ENCODE measurements around the gene PRKCZ. TPM values are rescaled to one million over a fixed set of nuclear protein-coding genes. Genes with fewer than 3 reads are reported as not detected.

The PRKCZ gene
- total RNA-seq, 4 donors from 2014 or later: 3.1 to 5.4 (median 4.7) TPM

DNA sequence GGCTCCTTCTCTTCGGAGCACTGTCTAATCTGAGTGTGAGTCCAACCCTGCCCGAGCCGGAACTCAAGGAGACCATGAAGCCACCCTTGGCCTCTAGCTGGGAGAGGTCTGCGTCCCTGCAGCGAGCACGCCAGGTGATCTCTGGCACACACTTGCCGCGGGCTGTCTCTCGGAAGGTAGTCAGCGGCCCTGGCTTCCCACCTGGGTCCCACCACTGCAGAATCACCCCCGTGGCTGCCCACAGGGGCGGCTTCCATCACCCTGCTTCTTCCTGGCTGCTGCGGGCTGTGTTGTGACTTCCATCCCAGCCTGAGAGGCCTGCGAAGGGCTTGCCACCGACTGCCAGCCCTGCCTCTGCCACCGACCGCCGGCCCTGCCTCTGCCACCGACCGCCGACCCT lies 127.3 kb downstream of the PRKCZ start:
- WGBS: 96% methylated on average over 21 of the region's 21 CpGs
- Histone ChIP-seq H3K27ac (replicated peaks in 1 of 4) (no peak overlapping the region), H3K4me3 (no peak overlapping the region), H3K36me3 (peaks cover 0 to 15% (median 3%) of the 10 kb centered on the region in 4 donors), H3K4me1 (peaks cover 5 to 21% (median 11%) of the 10 kb centered on the region in 4 donors), H3K27me3 (no peaks in the 10 kb centered on the region), H3K9me3 (no peaks in the 10 kb centered on the region)
- no peak for DNase-seq (ENCODE audit: extremely low spot score)
- intact Hi-C loops (cut with DNase I): no loop called here
- TF ChIP-seq, protein P1, sequence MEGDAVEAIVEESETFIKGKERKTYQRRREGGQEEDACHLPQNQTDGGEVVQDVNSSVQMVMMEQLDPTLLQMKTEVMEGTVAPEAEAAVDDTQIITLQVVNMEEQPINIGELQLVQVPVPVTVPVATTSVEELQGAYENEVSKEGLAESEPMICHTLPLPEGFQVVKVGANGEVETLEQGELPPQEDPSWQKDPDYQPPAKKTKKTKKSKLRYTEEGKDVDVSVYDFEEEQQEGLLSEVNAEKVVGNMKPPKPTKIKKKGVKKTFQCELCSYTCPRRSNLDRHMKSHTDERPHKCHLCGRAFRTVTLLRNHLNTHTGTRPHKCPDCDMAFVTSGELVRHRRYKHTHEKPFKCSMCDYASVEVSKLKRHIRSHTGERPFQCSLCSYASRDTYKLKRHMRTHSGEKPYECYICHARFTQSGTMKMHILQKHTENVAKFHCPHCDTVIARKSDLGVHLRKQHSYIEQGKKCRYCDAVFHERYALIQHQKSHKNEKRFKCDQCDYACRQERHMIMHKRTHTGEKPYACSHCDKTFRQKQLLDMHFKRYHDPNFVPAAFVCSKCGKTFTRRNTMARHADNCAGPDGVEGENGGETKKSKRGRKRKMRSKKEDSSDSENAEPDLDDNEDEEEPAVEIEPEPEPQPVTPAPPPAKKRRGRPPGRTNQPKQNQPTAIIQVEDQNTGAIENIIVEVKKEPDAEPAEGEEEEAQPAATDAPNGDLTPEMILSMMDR (IDR thresholded peaks at IDR 0.05): no peak
- TF ChIP-seq POLR2AphosphoS5 (IDR thresholded peaks at IDR 0.05) (no peak), POLR2A (IDR thresholded peaks at IDR 0.05; ENCODE audit: low read depth) (no peak), EP300 (IDR thresholded peaks at IDR 0.05) (no peak)

DNA sequence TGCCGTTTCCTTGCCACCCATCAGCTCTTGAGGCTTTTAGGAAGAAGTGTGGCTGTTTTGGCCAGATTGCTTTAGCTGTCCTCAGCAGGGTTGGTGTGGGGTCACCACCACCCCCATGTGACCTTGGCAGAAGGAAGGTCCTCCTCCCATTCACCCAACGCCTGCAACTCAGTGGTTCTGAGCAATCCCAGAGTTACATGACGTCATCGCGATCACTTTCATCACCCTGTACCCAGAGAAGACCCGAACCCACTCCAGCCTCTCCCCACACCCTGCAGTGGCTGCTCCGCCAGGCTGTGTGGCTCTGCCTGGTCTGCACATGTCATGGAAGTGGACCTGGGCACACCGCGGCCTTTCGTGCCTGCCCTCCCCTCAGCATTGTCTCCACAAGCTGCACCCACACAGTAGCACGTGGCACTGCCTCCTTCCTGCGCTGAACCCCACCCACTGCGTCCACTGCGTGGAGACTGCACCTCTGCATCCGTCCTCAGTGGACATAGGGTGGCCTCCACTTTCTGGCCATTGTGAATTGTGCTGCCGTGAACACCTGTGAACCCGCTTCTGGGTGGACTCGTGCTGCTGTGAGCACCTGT lies 127.8 kb downstream of the PRKCZ start:
- H3K36me3 ChIP-seq: peaks cover 0 to 15% (median 3%) of the 10 kb centered on the region in 4 donors
- H3K27ac ChIP-seq (replicated peaks in 1 of 4): no peak overlapping the region
- 89% methylated on average over 18 of the region's 18 CpGs for WGBS
- intact Hi-C loops (cut with DNase I): no loop called here
- H3K4me3 ChIP-seq: no peak overlapping the region
- no peak for DNase-seq (ENCODE audit: extremely low spot score)
- peaks cover 5 to 21% (median 11%) of the 10 kb centered on the region in 4 donors for H3K4me1 ChIP-seq
- no peaks in the 10 kb centered on the region for H3K9me3 ChIP-seq
- no peaks in the 10 kb centered on the region for H3K27me3 ChIP-seq
- TF ChIP-seq POLR2AphosphoS5 (IDR thresholded peaks at IDR 0.05) (no peak), EP300 (IDR thresholded peaks at IDR 0.05) (no peak)
- TF ChIP-seq, protein P1 (IDR thresholded peaks at IDR 0.05): no peak

DNA sequence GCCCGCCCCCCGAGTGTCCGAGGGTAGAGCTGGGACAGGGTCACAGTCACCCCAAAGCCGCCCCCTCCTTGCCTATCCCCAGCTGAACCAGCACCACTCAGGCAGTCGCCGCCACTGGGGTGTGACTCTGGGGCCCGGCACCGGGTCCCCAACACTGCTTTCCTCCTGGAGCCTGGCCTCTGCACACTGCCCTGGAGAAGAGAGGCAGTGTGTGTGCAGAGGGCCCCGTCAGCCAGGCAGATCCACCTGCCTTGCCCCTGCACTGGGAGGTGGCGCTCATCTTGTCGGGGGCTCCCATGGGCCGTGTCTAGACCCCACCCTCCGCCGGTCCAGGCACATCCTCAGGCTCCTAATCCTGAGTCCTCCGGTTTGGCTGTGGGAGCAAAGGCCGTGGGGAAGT lies 128.7 kb downstream of the PRKCZ start:
- intact Hi-C loops (cut with DNase I): no loop called here
- TF ChIP-seq, protein P1 (IDR thresholded peaks at IDR 0.05): no peak
- TF ChIP-seq EP300 (IDR thresholded peaks at IDR 0.05): no peak
- TF ChIP-seq POLR2AphosphoS5 (IDR thresholded peaks at IDR 0.05): no peak
- no peak for TF ChIP-seq POLR2A (IDR thresholded peaks at IDR 0.05; ENCODE audit: low read depth)
- no peaks in the 10 kb centered on the region for H3K9me3 ChIP-seq
- no peak overlapping the region for H3K27ac ChIP-seq (replicated peaks in 1 of 4)
- H3K4me3 ChIP-seq: no peak overlapping the region
- no peaks in the 10 kb centered on the region for H3K27me3 ChIP-seq
- peaks cover 5 to 20% (median 10%) of the 10 kb centered on the region in 4 donors for H3K4me1 ChIP-seq
- WGBS: 94% methylated on average over 9 of the region's 16 CpGs
- H3K36me3 ChIP-seq: peaks cover 0 to 16% (median 7%) of the 10 kb centered on the region in 4 donors
- DNase-seq (ENCODE audit: extremely low spot score): no peak

DNA sequence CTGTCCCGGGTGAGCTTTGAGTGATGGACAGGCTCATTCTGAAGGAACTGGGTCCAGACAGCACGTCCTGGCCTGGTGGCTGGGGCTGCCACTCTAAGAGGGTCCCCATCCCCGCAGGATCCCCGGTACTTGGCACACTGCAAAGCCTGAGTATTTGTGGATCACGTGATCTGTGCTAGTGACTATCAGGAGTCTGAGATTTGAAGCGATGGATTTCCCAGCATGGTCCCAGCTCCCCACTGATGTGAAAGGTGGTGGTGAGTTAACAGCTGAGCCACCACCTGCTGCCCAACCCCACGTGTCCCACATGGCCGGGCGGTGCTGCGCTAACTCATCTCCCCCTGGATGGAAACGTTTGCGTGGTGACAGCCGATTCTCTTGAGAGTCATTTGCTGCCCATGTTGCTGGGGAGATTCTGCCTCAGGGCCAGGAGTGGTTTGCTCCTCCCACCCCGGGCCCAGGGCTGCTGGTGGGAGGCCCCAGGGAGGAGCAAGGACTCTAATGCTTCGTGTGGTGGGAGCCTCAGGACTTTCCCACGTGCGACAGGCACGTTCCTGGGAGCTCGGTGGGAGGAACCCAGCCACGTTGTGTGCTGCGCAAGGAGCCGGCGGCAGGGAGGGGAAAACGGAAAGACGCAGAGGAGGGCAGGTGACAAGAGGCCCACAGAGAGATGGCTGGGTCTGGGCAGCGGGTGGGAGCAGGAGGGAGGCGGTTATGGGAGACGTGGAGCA lies 129.2 kb downstream of the PRKCZ start:
- 74% methylated on average over 15 of the region's 28 CpGs for WGBS
- no peak for TF ChIP-seq POLR2A (IDR thresholded peaks at IDR 0.05; ENCODE audit: low read depth)
- TF ChIP-seq EP300 (IDR thresholded peaks at IDR 0.05): no peak
- no peak for TF ChIP-seq POLR2AphosphoS5 (IDR thresholded peaks at IDR 0.05)
- TF ChIP-seq, protein P1 (IDR thresholded peaks at IDR 0.05): no peak
- DNase-seq (ENCODE audit: extremely low spot score): no peak
- no peaks in the 10 kb centered on the region for H3K27me3 ChIP-seq
- H3K27ac ChIP-seq (replicated peaks in 1 of 4): no peak overlapping the region
- H3K9me3 ChIP-seq: no peaks in the 10 kb centered on the region
- H3K4me3 ChIP-seq: no peak overlapping the region
- peaks cover 0 to 14% (median 8%) of the 10 kb centered on the region in 4 donors for H3K4me1 ChIP-seq
- H3K36me3 ChIP-seq: peaks cover 0 to 22% (median 9%) of the 10 kb centered on the region in 4 donors
- intact Hi-C loops (cut with DNase I): no loop called here

Data from esophagus muscularis mucosa (tissue), 4 donors.